Epithelial cell of esophagus (primary cell): Measurements from ENCODE around the gene CXXC4.

Source experiments
- DNase-seq: peaks from one replicate; pipeline ENCODE4 v3.0.0; 2010; ENCODE audit warnings: low read depth
- H3K4me3 ChIP-seq: 2 replicates; pipeline ENCODE4 v1.5.1; 2011; ENCODE audit warnings: mild to moderate bottlenecking, low read length, control low read depth
- TF ChIP-seq, protein P1 (sequence below): IDR thresholded peaks from 2 replicates; pipeline ENCODE4 v1.5.1; 2011; ENCODE audit warnings: low read depth, mild to moderate bottlenecking, low read length, control low read depth, inconsistent platforms; ENCODE audit not compliant: insufficient read depth; ENCODE audit errors: missing control alignments

Gene CXXC4

DNA sequence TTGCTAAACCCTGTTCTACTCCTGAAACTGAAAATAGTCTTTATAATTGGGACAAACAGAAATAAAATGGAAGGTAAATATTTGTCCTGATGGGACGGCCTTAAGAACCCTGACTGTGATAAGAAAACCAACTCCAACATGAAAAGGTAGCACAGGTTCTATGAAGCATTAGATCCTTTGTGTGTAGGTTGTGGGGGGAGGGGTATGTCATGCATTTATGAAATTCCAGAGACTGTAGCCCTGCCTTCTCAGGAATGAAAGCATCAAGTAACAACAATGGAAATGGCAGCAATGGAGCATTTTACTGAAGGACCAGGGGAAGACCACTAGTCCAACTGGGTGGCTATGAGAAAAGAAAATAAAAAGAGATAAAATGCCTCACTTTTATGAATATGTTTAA, 23.9 kb downstream of the CXXC4 start:
- no peak overlapping the region for H3K4me3 ChIP-seq
- TF ChIP-seq, protein P1, sequence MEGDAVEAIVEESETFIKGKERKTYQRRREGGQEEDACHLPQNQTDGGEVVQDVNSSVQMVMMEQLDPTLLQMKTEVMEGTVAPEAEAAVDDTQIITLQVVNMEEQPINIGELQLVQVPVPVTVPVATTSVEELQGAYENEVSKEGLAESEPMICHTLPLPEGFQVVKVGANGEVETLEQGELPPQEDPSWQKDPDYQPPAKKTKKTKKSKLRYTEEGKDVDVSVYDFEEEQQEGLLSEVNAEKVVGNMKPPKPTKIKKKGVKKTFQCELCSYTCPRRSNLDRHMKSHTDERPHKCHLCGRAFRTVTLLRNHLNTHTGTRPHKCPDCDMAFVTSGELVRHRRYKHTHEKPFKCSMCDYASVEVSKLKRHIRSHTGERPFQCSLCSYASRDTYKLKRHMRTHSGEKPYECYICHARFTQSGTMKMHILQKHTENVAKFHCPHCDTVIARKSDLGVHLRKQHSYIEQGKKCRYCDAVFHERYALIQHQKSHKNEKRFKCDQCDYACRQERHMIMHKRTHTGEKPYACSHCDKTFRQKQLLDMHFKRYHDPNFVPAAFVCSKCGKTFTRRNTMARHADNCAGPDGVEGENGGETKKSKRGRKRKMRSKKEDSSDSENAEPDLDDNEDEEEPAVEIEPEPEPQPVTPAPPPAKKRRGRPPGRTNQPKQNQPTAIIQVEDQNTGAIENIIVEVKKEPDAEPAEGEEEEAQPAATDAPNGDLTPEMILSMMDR, result no peak
- DNase-seq, result no peak

DNA sequence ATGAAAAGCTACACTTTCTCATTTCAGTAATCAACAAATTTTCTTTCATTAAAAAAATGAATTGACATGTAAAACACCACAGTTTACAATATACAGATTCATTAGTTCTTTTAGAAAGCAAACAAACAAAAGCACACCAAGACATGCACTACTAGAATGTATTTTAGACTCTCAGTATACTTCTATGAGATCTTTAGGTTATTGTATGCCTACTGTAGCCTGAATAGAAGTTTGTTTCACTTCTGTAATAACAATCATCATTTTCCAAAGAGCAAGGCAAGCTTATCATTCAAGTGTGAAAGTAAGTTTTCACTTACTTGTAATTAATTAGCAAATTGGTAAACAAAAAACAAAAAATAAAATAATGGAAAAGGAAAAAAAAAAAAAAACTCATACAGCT, 24.9 kb downstream of the CXXC4 start:
- H3K4me3 ChIP-seq, result no peak overlapping the region
- DNase-seq, result no peak
- TF ChIP-seq, protein P1, result no peak

DNA sequence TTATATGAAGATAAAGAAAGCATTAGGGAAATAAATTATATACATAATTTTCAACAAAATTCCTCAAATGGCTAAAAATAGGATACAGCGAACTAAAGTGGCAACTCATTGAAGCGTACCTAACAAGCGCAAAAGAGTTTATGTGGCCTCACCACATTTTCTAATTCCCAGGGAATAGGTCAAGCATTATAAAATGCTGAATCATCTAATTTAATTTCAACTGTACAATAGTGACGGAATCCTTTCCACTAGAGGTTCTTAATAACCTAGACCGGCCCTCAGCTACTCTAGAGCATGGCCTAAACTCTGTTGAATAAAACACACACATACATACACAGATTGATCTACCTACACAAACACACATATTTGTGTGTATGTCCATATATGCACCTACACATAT, 29.1 kb downstream of the CXXC4 start:
- no peak overlapping the region for H3K4me3 ChIP-seq
- TF ChIP-seq, protein P1, result no peak
- DNase-seq, result no peak

DNA sequence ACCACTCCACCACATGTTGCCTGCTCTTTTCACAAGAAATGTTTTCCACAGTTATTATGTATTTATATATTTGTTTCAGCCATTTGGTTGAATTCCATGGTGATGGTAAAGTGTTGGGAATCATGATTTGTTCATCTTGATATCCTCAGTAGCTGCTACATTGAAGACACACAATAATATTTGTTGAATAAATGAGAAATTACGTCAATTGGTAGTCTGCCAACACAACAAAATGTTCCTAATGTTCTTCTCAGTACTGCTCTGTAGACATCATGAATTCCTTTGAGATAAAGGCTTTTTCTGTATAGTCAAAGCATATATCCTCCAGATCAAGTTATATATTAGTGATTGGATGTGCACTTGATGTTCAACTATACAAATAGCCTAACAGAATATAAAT, 29.5 kb downstream of the CXXC4 start:
- no peak for DNase-seq
- TF ChIP-seq, protein P1, result no peak
- no peak overlapping the region for H3K4me3 ChIP-seq

DNA sequence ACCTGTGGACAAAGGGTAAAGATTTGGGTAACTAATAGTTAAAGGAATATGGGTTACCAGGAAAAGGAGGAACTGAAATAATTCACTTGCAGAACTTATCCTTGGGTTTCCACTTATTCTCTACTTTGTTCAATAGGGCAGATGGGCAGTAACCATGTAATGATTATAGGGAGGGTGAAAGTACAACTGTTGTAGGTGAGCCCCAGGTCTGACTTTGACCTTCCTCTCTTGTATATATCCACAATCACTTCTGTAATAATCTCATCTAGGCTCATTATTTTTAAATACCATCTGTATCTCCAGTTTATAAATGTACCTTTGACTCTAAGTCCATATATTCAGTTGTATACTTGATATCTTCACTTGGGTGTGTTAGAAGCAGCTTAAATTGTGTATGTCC, 32.1 kb downstream of the CXXC4 start:
- H3K4me3 ChIP-seq, result no peak overlapping the region
- TF ChIP-seq, protein P1, result no peak
- DNase-seq, result no peak

DNA sequence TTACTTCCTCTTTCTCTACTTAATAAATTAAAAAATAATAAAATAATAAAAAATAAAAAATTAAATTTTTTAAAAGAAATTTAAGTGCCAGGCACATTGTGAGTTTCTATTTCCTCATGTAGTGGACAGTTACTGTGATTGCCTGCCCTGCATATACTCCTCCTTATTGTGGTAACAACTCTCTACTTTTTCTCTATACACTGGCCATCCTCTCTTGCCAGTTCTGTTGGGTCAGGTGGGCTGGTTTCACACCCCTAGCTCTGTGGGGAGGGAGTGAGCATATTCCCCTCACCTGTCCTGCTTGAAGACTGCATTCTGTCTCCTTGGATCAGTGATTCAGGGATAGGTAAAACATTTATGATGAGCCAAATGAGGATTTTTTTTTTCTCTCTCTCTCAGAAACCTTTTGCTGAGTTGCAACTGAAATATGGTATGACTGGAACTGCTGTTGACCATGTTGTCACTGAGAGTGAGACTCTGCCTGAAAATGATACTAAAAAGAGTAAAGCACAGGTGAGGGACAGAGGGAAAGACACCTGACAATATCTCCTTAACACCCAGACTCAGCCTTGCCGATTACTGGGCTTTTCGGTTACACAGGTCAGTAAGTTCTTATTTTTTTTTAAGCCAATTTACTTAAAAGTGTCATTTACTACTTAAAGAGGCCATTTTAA, 37.2 kb downstream of the CXXC4 start:
- DNase-seq, result no peak
- TF ChIP-seq, protein P1, result no peak
- no peak overlapping the region for H3K4me3 ChIP-seq

DNA sequence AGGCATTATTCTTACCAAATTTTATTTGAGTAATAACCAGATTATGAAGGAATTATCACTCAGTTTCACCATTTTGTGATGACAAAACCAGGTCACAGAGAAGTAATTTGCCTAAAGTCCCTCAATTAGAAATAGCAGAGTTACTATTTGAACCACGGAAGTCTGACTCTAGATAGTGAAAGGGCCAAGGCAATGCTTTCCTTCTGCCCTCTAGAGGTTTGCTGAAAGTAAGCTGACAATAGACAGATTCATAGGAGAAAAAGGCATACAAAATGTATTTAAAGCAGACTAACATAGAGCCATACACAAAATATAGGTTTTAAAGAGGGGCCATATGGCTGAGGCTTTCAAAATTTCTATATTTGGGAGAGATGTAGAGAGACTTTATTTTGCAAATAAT, 43.1 kb downstream of the CXXC4 start:
- TF ChIP-seq, protein P1, result peak; percentile 65
- peak; percentile 26 for DNase-seq
- H3K4me3 ChIP-seq, result no peak overlapping the region
